NCI-H187 treated with DMSO at 0.1 percent for 48 hours (cell line): ENCODE measurements around the gene NFATC1.

Experiments
- DNase-seq: peaks from one replicate; lab custom pipeline; 2025; lab: John Stamatoyannopoulos, UW

The NFATC1 gene

DNA sequence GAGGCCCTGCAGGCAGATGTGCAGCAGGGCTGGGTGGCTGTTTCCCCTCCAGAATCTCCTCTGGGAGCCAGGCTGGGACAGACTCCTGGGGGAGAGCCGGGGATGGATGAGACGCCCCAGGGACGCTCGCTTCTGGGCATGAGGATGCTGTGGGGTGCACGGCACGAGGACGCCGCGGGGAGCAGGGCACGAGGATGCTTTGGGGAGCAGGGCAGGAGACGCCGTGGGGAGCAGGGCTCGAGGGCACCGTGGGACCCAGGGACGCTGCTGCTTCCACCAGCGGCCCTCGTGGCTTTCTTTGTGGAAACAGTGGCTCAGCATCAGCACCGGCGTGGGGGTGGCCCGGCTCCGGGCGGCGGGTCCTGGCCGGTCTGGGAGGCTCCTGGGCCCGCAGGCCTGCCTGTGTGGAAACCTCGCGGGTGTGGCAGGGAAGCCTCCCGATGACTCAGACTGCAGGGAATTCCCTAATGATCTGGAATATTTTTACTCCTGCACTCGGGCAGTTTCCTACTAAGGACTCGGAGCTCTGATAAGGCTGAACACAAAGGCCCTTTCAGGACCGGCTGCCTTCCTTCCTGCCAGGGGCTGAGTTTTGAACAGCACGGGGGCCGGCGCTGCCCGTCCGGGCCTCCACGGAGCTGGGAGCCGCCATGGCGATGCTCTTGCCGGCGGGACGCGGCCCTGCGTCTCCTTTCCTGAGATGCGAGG, 62.6 kb downstream of the NFATC1 start:
- no peak for DNase-seq

DNA sequence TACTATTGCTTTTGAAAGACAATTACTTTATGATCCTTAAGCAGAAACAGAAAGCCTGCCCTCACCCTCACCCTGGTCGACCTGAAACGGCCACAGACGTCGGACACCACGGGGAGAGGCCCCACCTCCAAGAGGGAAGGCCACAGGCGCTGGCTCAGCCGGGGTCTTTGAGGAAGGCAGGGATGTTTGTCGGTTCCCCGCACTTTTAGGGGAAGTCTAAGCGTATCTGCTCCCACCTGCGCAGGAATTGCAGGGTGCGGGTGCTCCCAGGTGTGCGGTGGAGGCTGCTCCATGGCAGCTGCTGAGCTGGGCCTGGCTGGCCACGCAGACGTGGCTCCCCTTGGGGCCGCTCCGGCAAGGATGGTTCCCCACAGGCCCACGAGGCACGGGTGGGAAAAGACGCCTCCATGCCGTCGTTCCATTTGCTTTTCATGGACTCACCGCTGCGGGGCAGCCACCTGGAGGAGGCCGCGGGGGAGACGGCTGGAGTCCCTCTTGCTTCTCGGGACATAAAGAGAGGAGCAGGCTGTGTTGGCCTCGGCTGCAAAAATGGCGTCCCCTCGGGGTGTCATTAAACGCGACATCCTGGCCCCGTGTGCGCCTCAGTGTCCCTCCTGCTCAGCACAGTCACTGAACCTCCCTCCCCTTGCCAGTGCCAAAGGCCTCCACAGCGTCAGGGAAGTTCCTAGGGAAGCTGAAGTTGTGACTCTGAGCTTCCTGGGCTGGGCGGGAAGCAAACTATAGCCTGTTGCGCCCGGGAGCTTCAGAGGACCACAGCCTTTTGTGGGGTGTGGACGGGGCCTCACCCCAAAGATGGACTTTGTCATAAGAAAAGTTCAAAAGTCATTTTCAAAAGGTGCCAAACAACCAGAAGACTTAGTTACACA, 63.4 kb downstream of the NFATC1 start:
- no peak for DNase-seq

DNA sequence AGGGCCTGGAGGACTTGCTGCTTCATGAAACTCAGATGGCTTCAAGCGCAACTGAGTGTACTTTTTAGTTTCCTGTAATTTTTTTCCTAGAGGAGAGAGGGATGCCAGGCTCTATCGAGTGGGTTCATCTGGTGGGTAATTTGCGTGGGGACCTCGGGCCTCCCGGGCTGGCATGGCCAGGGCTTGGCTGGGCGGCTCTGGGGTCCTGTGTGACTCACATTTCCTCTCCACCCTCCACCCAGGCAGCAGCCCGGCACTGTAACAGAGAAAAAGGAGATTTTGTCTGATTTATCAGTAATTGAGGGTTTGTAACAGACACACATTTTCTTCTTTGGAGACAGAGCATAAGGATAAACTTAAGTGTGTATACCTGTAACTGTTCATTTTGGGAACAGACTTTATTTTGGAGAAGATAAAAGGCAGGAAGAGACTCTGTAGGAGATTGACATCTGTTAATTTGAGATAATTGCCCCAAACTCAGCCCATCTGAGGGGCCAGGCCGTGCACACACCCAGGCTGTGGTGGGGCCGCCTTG, 64.3 kb downstream of the NFATC1 start:
- DNase-seq: no peak

DNA sequence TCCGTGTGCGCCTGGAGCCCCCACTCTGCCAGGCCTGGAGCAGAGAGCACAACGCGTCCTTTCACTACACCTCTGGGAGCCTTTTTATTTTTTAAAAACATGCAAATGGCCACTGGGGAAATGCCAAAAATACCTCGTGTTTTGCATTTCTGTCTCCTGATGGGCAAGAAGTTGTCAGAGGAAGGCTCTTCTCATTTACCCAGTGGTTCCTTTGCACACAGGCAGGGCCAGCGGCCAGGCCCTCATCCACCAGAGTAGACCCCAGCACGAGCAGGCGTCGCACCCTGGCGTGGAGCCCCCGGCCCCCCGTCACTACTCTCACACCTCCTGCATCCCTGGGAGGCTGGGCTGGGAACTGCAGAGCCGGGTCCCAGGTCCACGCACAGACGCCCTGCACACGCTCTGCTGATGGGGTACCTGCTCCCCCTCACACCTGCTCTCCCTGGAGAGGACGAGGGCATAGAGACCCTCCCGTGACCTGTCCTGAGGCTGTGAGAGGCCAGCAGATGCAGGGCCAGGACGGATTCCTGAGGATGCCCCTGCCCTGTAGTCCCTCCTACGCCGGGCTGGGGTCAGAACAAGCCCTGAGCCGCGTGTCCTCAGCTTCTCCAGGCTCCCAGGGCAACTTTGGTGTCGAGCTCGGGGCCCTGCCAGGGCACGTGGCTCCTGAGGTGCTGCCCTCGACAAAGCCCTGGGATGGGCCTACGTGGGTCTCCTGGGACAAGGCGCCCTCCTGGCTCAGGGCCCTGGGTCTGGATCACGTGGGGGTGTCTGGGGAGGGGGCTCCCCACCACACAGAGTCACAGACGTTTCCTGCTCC, 65.0 kb downstream of the NFATC1 start:
- no peak for DNase-seq

DNA sequence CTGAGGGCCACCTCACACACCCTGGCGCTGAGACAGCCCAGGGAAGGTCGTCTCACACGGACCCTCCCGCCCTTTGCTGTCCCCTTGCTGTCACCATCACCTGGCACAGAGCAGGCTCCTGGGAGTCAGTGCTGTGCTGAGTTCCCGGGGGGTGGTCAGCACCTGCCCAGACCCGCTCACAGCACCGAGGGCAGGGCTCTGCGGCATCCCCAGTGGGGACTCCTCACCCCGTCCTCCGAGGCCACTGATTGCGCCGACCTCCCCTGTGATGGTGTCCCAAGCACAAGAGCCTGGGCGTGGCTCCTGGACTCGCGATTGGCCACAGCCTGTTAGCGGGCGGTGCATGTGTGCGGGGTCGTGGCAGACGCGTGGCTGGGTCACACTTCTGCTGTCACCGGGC, 65.9 kb downstream of the NFATC1 start:
- no peak for DNase-seq

DNA sequence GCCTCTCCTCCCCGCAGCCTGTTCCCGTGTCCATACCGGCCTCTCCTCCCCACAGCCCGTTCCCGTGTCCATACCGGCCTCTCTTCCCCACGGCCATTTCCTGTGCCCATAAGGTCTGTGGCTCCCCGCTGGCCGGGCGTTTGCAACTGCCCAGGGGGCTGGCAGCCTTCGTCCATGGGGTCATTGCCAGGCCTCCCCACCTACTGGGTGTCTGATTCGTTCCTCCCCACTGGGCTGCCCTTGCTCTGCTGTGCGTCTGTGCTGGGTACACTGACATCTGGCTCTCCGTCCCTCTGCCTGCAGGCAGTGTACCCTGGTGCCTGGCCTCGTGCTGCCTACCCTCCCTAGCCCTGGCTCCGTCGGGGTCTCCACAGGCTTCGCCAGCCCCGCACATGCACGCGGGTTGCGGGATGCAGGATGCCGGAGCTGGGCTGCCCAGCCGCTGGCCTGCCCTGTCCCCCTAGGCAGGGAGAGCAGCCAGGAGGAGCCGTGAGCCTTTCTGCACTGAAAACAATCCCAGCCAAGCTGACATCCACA, 67.8 kb downstream of the NFATC1 start:
- DNase-seq: no peak

DNA sequence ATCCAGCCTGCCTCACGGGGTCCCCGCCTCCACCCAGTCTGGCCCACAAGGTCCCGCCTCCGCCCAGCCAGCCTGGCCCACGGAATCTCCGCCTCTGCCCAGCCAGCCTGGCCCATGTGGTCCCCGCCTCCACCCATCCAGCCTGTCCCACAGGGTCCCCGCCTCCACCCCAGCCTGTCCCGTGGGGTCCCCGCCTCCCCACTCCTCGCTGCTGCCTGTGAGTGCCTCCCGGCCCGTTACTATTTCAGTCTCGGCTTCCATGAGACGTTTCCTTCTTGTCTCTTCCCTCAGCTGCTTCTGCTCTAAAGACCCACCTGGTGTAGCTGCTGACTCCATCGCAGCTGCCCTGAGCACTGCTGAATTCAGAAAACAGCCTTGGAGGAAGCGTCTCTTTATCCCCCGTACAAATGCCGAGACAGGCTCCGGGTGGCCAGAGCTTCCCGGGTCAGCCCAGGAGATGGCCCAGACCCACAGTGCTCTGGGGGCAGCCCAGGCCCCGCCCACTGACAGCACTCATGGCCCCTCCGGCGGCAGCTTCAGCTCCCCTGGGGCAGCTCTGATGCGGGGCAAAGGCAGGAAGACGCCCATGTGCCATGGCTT, 69.8 kb downstream of the NFATC1 start:
- no peak for DNase-seq

DNA sequence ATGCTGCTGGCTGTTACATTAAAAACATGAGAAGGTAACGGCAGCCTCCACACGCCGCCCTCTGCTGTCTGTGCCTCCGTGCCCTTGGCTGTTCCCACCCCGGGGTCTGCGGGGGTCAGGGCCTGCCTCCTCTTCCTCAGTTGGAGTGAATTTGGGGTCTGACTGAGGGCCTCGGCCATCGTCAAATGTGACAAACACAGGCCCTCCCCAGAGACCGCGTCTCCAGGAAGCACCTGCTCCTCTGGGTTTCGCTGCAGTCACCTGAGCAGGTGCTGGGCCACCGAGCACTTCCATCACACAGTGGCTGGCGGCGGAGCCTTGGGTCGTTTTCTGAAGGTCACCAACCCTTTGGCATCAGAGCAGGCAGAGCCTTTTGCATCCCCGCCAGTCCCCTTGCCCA, 70.9 kb downstream of the NFATC1 start:
- DNase-seq: no peak

DNA sequence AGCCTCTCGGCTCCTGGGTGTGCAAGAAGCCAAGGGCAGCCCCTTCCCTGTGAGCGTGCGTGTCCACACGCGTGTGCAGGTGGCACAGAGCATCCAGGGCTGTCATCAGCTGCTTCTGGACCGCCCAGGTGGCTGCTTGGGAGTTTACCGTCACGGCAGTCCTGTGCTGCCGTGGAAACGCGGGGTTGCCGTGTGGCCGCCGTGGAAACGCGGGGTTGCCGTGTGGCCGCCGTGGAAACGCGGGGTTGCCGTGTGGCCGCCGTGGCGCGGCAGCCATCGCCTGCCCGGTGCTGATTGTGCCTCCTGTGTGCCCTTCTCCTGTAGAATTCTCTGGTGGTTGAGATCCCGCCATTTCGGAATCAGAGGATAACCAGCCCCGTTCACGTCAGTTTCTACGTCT, 71.4 kb downstream of the NFATC1 start:
- no peak for DNase-seq

DNA sequence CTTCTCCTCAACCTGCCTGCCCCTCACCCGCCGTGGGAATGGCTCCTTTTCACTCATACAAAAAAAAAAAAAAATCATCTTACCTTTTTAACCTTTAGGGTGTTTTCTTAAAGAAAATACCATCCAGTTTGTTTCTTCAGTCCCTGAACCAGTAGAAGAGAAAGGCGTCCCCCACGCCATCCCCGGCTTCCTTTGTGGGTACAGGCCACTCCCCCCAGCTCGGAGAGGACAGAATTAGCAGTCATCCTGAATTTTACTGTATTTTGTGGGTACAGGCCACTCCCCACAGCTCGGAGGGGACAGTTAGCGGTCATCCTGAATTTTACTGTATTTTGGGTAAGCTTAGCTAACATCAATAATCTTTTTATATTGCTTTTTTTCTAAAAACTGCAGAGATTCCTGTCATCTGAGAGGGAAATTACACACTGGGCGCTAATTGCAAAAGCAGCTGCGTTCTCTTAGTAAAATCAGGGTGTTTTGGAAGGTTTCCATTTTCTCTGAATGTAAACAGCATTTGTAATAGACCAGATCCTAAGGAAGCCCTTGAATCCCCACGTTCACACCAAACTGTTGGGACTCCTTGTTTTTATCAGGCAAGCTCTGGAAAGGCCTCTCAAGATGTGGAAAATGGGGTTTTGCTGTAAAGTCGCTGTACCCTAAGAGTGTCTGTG, 72.5 kb downstream of the NFATC1 start:
- no peak for DNase-seq

DNA sequence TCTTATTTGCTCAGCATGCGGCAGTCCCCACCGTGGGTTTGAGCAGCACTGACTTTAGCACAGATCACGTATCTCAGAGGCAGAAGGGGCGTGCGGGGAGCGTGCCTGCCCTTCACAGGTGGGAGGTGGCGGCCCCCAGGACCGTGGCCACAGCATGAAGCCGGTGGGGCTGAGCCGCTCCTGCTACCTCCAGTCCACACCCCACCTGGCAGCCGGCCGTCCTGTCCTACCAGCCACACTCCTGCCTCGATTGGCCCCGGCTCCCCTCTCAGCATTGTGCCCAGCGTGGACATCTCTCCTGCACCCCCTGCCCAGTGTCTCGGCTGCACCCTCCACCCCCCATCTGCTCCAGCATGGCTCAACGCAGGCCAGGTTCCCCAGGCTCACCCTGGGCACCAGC, 73.6 kb downstream of the NFATC1 start:
- DNase-seq: no peak

DNA sequence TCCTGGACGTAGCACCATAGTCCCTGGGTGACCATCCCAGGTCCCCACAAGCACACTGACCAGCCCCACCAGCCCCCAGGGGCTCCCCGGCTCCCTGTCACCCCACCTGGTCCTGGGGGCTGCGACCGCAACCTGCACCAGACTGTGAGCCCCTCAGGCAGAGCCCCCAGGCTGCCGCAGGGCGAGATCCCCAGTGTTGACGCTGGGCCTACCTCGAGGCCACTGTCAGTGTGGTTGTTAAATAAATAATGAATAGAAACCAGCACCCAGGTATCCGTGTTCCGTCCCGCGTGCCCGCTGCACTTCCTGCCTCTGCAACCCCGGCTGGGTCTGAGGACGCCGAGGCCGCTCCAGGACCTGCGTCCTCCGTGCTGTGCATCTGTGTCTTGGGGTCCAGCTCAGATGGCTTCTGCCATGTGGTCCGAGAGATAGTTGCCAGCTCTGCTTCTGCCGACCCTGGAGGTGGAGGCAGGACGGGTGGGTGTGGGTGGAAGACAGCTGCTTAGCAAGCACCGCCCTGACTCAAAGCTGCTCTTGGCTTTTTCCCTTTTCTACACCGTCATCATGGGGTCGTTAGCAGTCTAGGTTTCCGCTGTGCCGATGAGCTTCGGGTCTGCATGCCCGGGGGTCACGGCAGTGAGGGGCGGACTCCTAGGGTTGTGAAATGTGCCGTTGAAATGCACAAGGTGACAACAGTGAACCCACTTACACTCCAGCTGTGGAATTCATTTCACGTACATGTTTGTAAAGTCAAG, 74.2 kb downstream of the NFATC1 start:
- DNase-seq: no peak

DNA sequence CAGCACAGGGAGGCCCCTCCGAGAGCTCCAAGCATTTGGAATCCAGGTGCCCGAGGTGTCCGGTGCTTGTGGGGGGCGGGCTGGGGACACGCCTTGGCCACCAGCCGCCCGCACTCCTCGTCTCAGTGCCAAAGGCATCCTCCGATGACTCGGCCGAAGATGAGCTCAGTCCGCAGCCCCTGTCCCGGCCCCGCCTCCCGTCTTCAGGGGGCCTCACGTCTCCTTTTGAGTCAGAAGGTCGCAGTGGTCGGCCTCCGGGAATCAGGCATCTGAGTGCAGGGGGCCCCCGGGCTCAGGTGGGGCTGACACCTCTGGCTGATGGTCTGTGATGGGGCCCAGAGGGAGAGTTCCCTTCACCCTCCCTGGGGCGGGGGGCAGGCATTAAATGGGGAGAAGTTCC, 74.8 kb downstream of the NFATC1 start:
- DNase-seq: no peak

DNA sequence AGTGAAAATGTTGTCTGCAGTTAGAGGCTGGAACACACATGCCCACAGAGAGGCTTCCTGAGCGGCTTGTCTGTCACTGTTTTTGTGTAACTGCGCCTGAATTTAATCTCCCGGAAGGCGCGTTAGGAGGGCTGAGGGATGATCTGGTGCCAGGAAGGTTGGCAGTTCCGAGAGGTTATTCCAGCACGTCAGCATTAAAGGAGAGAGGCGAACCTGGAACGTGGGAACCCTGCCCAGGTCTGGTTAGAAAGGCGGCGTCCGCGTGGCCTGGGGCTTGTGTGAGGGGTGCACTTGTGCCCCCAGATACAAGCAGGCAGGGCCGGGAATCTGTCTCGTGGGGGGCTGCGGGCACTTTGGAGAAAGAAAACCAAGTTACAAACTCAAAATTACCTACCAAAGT, 75.3 kb downstream of the NFATC1 start:
- no peak for DNase-seq

DNA sequence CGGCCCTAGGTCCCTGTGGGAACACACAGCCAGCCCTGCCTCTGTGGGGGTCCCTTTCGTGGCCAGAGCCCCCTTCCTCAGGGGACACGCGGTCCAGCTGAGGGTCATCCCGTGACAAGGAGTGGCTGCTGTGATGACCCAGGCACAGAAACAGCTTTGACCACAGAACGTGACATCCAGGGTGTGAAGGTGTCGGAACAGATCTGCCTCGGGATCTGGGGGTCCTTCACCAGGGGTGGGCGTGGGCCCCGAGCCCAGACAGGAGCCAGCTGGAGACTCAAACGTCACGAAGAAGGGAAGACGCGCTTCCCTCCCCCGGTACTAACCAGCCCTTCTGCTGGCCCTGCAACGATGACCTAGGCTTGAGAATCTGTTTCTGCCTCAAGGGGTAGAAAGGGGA, 75.9 kb downstream of the NFATC1 start:
- no peak for DNase-seq

DNA sequence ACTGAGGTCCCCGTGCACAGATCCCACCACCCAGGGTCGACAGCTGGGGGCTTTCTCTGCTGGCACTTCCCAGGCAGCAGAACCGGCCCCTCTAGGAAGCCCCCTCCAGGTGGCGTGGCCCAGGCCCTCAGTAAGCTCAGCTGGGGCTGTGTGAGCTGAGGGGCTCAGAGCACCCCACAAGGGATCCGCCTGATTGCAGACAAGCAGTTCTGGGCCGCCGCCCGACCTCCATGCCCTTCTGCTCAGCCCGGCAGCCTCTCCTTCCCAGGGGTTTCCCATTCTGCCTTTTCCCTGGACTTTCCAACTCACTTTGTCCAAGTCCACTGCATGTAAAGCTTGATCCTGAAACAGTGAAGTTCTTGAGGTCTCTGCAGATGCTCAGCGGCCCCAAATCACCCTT, 76.4 kb downstream of the NFATC1 start:
- no peak for DNase-seq

DNA sequence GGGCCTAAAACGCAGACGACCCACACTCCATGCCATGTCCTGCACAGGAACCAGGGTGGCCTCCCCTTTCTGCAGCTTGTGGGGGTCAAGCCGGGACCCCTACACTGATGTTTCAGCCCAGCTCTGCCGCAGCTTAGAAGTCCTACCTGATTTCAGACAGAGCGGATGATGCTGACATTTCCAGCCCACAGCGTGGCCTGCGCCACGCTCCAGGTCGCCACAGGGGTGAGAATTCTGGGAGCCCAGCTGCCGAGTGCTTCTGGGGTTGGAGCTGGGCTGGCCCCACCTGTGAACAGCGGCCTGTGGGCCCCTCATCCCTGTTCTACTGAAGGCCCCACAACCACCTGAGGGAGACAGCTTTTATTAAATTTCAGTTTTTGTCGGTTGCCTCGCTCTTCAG, 77.2 kb downstream of the NFATC1 start:
- no peak for DNase-seq

DNA sequence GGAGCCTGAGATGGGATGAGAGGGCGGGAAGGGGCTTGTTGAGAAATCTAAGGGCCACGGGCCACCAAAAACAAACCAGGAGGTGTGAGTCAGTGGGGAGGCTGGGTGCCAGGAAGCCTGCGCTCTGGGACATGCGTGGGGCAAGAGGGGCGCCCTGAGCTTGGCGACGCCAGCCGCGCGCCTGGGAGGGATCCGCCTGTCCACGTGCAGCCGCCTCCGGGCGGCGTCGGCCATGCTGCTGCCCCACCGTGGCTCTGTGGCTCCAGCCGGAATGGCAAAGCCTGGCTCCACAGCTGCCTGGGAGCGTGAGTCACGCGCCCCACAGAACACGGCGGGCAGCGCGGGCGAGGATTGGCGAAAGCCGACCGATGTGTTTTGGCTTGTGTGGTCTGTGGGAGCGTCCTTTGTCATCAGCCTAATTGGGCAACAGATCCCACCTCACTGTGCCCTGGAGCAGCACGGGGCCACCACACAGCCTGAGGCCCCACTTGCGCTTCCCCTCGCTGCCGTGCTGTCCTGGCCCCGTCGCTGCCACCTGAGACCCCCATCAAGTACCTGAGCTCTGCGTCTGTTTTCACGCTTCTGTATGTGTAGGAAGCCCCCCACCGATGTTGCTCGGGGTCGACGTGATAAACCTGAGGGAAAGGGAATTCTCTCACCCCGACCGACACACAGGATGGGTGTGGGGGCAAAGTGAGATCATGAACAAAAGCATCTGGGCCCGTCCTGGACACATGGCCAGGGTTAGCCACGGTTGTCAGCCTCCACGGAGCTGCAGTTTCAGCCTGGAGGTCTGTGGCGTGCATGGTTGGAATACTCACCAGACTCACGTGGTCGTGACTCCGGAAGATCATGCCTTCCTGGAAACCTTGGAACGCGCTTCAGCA, 80.5 kb downstream of the NFATC1 start:
- DNase-seq: no peak

DNA sequence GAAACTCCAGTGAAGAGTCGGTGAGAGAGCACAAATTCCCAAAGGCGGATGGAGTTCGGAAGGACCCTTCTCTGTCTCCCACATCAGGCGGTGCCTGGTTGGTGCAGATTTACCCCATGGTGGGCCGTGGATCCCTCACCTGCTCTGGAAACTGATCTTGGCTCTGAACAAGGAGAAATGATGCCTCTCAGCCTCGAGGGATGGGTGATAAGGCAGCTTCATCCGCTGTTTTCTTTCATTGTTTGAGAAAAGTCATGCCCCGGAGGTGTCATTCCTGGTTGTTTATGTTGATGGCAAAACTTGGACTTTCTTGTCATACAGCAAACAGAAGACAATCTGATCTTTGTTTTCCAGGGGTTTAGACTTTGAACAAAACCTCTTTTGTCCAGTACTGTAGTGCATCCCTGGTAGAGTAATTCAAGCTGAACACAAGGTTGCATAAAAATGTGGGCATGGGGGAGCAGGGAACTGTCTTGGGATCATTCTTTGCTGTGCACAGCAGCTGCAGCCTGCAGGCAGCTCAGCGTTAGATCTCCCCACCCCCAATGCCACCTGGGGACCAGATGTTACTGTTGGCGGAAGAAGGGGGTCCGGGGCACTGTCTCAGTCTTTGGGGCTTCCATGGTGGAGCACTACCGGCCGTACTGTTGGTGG, 81.3 kb downstream of the NFATC1 start:
- no peak for DNase-seq
